Brain pericyte (primary cell): ENCODE data around the gene BRD4.

Source experiments
- DNase-seq: peaks from one replicate; pipeline ENCODE4 v3.0.0-alpha.2; 2012; ENCODE audit warnings: low read depth, low spot score

BRD4 gene

GRCh38 chr19:15225760-15226159 is 106.6 kb downstream of the BRD4 start:
- DNase-seq = no peak

GRCh38 chr19:15223649-15224361 is 108.5 kb downstream of the BRD4 start:
- DNase-seq = no peak

- peak; percentile 84 for DNase-seq
These were observed 109.3 kb downstream of the BRD4 start for GRCh38 chr19:15222738-15223648.

- no peak for DNase-seq
These were observed 111.5 kb downstream of the BRD4 start for GRCh38 chr19:15220833-15221232.

- no peak for DNase-seq
These were observed 113.8 kb downstream of the BRD4 start for GRCh38 chr19:15218501-15218900.

- DNase-seq = no peak
These were observed 116.0 kb downstream of the BRD4 start for GRCh38 chr19:15216363-15216762.

- DNase-seq = peak; percentile 56
These were observed 118.5 kb downstream of the BRD4 start for GRCh38 chr19:15213715-15214381.

GRCh38 chr19:15212711-15213110 is 119.6 kb downstream of the BRD4 start:
- no peak for DNase-seq

GRCh38 chr19:15210323-15210781 is 122.0 kb downstream of the BRD4 start:
- peak; percentile 69 for DNase-seq

- no peak for DNase-seq
These were observed 130.8 kb downstream of the BRD4 start for GRCh38 chr19:15201374-15202023.

GRCh38 chr19:15200553-15201364 is 131.6 kb downstream of the BRD4 start, which contains the start of gene NOTCH3:
NOTCH3 (minus strand) TSS chr19:15200995; CDS start chr19:15200905, 90 bp downstream.
- no peak for DNase-seq

- DNase-seq = no peak
These were observed 132.4 kb downstream of the BRD4 start for GRCh38 chr19:15199661-15200552.

- no peak for DNase-seq
These were observed 133.2 kb downstream of the BRD4 start for GRCh38 chr19:15198951-15199660.

GRCh38 chr19:15197942-15198341 is 134.4 kb downstream of the BRD4 start:
- no peak for DNase-seq

GRCh38 chr19:15197275-15197941 is 134.9 kb downstream of the BRD4 start:
- no peak for DNase-seq

GRCh38 chr19:15196360-15197005 is 135.9 kb downstream of the BRD4 start:
- DNase-seq = no peak

- no peak for DNase-seq
These were observed 136.7 kb downstream of the BRD4 start for GRCh38 chr19:15195371-15196334.
